Activated naive CD4-positive, alpha-beta T cell treated with anti-CD3 and anti-CD28 coated beads, Interleukin-2, amount 10 ng/mL, durations not matched to agents 7 days and 5 days (primary cell): ENCODE results near the gene PLD6.

Experiments
- CTCF ChIA-PET: fragments of 350-600 bp; sonication (Branson Sonifier 250); formaldehyde crosslinking; loops from one replicate; lab custom pipeline; 2021; ENCODE audit warnings: antibody characterized with exemption; lab: Charles Lee
- DNase-seq: peaks from one replicate; pipeline ENCODE4 v3.0.0-alpha.2; 2020
- H3K27ac Mint-ChIP-seq: one replicate; pipeline ENCODE4 v1.8.0; 2021; ENCODE audit warnings: mild to moderate bottlenecking, moderate library complexity, mixed read lengths
- H3K27me3 Mint-ChIP-seq: one replicate; pipeline ENCODE4 v1.8.0; 2021; ENCODE audit warnings: mild to moderate bottlenecking, mixed read lengths
- H3K36me3 Mint-ChIP-seq: one replicate; pipeline ENCODE4 v1.8.0; 2021; ENCODE audit warnings: mixed read lengths
- H3K4me1 Mint-ChIP-seq: one replicate; pipeline ENCODE4 v1.8.0; 2021; ENCODE audit warnings: mixed read lengths
- H3K4me3 Mint-ChIP-seq: one replicate; pipeline ENCODE4 v1.8.0; 2021; ENCODE audit warnings: mild to moderate bottlenecking, moderate library complexity, mixed read lengths
- H3K9me3 Mint-ChIP-seq: one replicate; pipeline ENCODE4 v1.8.0; 2021; ENCODE audit warnings: mixed read lengths

Gene PLD6

GRCh38 chr17:17172001-17172939 is 33.9 kb downstream of the PLD6 start:
- H3K4me3 Mint-ChIP-seq = no peak overlapping the region
- peaks cover 61% of the 10 kb centered on the region for H3K36me3 Mint-ChIP-seq
- CTCF ChIA-PET = interaction anchor here (1.0 kb wide), 1 partner anchor 19 kb away, joined by 3 read pairs; no protein-coding TSS in a partner anchor

GRCh38 chr17:17171186-17171585 is 34.9 kb downstream of the PLD6 start:
- CTCF ChIA-PET = no interaction called here
- Mint-ChIP-seq H3K4me1 (peaks cover 67% of the 10 kb centered on the region), H3K27me3 (no peaks in the 10 kb centered on the region), H3K9me3 (no peaks in the 10 kb centered on the region), H3K27ac (peak overlapping the region; percentile 79), H3K36me3 (peaks cover 59% of the 10 kb centered on the region), H3K4me3 (no peak overlapping the region)
- no peak for DNase-seq

More at GRCh38 chr17:17172001-17172939, 33.9 kb downstream of the PLD6 start:
- Mint-ChIP-seq H3K4me1 (peaks cover 74% of the 10 kb centered on the region), H3K27me3 (no peaks in the 10 kb centered on the region), H3K9me3 (no peaks in the 10 kb centered on the region), H3K27ac (no peak overlapping the region)
- DNase-seq = no peak

- CTCF ChIA-PET = no interaction called here
- Mint-ChIP-seq H3K4me1 (peaks cover 60% of the 10 kb centered on the region), H3K4me3 (no peak overlapping the region), H3K36me3 (peaks cover 58% of the 10 kb centered on the region), H3K9me3 (no peaks in the 10 kb centered on the region), H3K27ac (no peak overlapping the region), H3K27me3 (no peaks in the 10 kb centered on the region)
- no peak for DNase-seq
Observed at GRCh38 chr17:17170346-17170985, 35.7 kb downstream of the PLD6 start.

GRCh38 chr17:17169396-17169795 is 36.7 kb downstream of the PLD6 start:
- Mint-ChIP-seq H3K27ac (no peak overlapping the region), H3K9me3 (no peaks in the 10 kb centered on the region), H3K4me1 (peaks cover 50% of the 10 kb centered on the region), H3K27me3 (no peaks in the 10 kb centered on the region), H3K36me3 (peaks cover 62% of the 10 kb centered on the region), H3K4me3 (no peak overlapping the region)
- no peak for DNase-seq
- CTCF ChIA-PET = no interaction called here

- DNase-seq = no peak
- Mint-ChIP-seq H3K4me3 (no peak overlapping the region), H3K27me3 (no peaks in the 10 kb centered on the region), H3K36me3 (peaks cover 58% of the 10 kb centered on the region), H3K4me1 (peaks cover 46% of the 10 kb centered on the region), H3K9me3 (no peaks in the 10 kb centered on the region), H3K27ac (peak overlapping the region; percentile 33)
- CTCF ChIA-PET = no interaction called here
Observed at GRCh38 chr17:17168401-17168800, 37.7 kb downstream of the PLD6 start.

- Mint-ChIP-seq H3K4me3 (no peak overlapping the region), H3K27me3 (no peaks in the 10 kb centered on the region), H3K36me3 (peaks cover 59% of the 10 kb centered on the region), H3K4me1 (peaks cover 44% of the 10 kb centered on the region), H3K9me3 (no peaks in the 10 kb centered on the region), H3K27ac (peak overlapping the region; percentile 33)
- CTCF ChIA-PET = no interaction called here
- DNase-seq = no peak
Observed at GRCh38 chr17:17167986-17168385, 38.1 kb downstream of the PLD6 start.

GRCh38 chr17:17167356-17167755 is 38.8 kb downstream of the PLD6 start:
- H3K27ac Mint-ChIP-seq = peak overlapping the region; percentile 69
- CTCF ChIA-PET = no interaction called here
- H3K36me3 Mint-ChIP-seq = peaks cover 57% of the 10 kb centered on the region
- H3K4me1 Mint-ChIP-seq = peaks cover 38% of the 10 kb centered on the region
- no peak for DNase-seq
- no peaks in the 10 kb centered on the region for H3K9me3 Mint-ChIP-seq
- H3K4me3 Mint-ChIP-seq = no peak overlapping the region
- H3K27me3 Mint-ChIP-seq = no peaks in the 10 kb centered on the region

- H3K36me3 Mint-ChIP-seq = peaks cover 56% of the 10 kb centered on the region
- no peaks in the 10 kb centered on the region for H3K27me3 Mint-ChIP-seq
- no peak overlapping the region for H3K4me3 Mint-ChIP-seq
- CTCF ChIA-PET = no interaction called here
- peaks cover 30% of the 10 kb centered on the region for H3K4me1 Mint-ChIP-seq
- no peak for DNase-seq
- H3K27ac Mint-ChIP-seq = no peak overlapping the region
- no peaks in the 10 kb centered on the region for H3K9me3 Mint-ChIP-seq
Observed at GRCh38 chr17:17166446-17166845, 39.7 kb downstream of the PLD6 start.

GRCh38 chr17:17165666-17166308 is 40.3 kb downstream of the PLD6 start:
- Mint-ChIP-seq H3K4me1 (peaks cover 23% of the 10 kb centered on the region), H3K9me3 (no peaks in the 10 kb centered on the region), H3K36me3 (peaks cover 53% of the 10 kb centered on the region), H3K27me3 (no peaks in the 10 kb centered on the region), H3K4me3 (no peak overlapping the region), H3K27ac (no peak overlapping the region)
- no peak for DNase-seq
- CTCF ChIA-PET = no interaction called here

- CTCF ChIA-PET = no interaction called here
- H3K27ac Mint-ChIP-seq = no peak overlapping the region
- no peaks in the 10 kb centered on the region for H3K27me3 Mint-ChIP-seq
Observed at GRCh38 chr17:17164676-17165075, 41.5 kb downstream of the PLD6 start.

GRCh38 chr17:17164156-17164555 is 42.0 kb downstream of the PLD6 start:
- no peak for DNase-seq
- Mint-ChIP-seq H3K4me1 (peaks cover 20% of the 10 kb centered on the region), H3K27me3 (no peaks in the 10 kb centered on the region), H3K4me3 (no peak overlapping the region), H3K27ac (no peak overlapping the region), H3K36me3 (peaks cover 59% of the 10 kb centered on the region), H3K9me3 (no peaks in the 10 kb centered on the region)
- CTCF ChIA-PET = no interaction called here

More at GRCh38 chr17:17164676-17165075, 41.5 kb downstream of the PLD6 start:
- no peaks in the 10 kb centered on the region for H3K9me3 Mint-ChIP-seq
- H3K4me1 Mint-ChIP-seq = peaks cover 20% of the 10 kb centered on the region
- peaks cover 56% of the 10 kb centered on the region for H3K36me3 Mint-ChIP-seq
- no peak for DNase-seq
- no peak overlapping the region for H3K4me3 Mint-ChIP-seq

- H3K4me1 Mint-ChIP-seq = peaks cover 6% of the 10 kb centered on the region
- no peaks in the 10 kb centered on the region for H3K9me3 Mint-ChIP-seq
- peaks cover 50% of the 10 kb centered on the region for H3K36me3 Mint-ChIP-seq
- H3K27me3 Mint-ChIP-seq = no peaks in the 10 kb centered on the region
- CTCF ChIA-PET = no interaction called here
- no peak for DNase-seq
- no peak overlapping the region for H3K4me3 Mint-ChIP-seq
- H3K27ac Mint-ChIP-seq = no peak overlapping the region
Observed at GRCh38 chr17:17161759-17162158, 44.4 kb downstream of the PLD6 start.

GRCh38 chr17:17161121-17161520 is 45.0 kb downstream of the PLD6 start:
- Mint-ChIP-seq H3K9me3 (no peaks in the 10 kb centered on the region), H3K4me1 (peaks cover 6% of the 10 kb centered on the region), H3K4me3 (no peak overlapping the region), H3K36me3 (peaks cover 50% of the 10 kb centered on the region), H3K27ac (no peak overlapping the region), H3K27me3 (no peaks in the 10 kb centered on the region)
- CTCF ChIA-PET = no interaction called here
- DNase-seq = no peak

- Mint-ChIP-seq H3K27me3 (no peaks in the 10 kb centered on the region), H3K9me3 (no peaks in the 10 kb centered on the region), H3K36me3 (peaks cover 48% of the 10 kb centered on the region), H3K4me3 (no peak overlapping the region), H3K27ac (peak overlapping the region; percentile 25), H3K4me1 (peaks cover 20% of the 10 kb centered on the region)
- DNase-seq = no peak
- CTCF ChIA-PET = interaction anchor here (1.2 kb wide), 1 partner anchor 38 kb away, joined by 3 read pairs; no protein-coding TSS in a partner anchor
Observed at GRCh38 chr17:17159571-17159970, 46.6 kb downstream of the PLD6 start.
